H1 (cell line): Measurements from ENCODE around the gene DOCK3. TPM values are rescaled to one million over a fixed set of nuclear protein-coding genes. Genes with fewer than 3 reads are reported as not detected.

Experiments used
- CTCF ChIA-PET: fragments of 300-600 bp; sonication (Branson Sonifier 250); formaldehyde crosslinking; loops from one replicate; lab custom pipeline; 2021; ENCODE audit not compliant: partially characterized antibody; lab: Charles Lee
- POLR2A ChIA-PET: fragments of 300-600 bp; sonication (Branson Sonifier 250); formaldehyde crosslinking; loops from one replicate; lab custom pipeline; 2021; ENCODE audit warnings: inconsistent platforms; ENCODE audit not compliant: partially characterized antibody; lab: Charles Lee
- DNase-seq, 2 experiments: peaks; one replicate each; pipeline versions ENCODE4 v3.0.0 to v3.0.0-alpha.2; 2010 to 2022; ENCODE audit warnings: low spot score in 2 of 2, low read depth in 1 of 2, mixed read lengths in 1 of 2
- FAIRE-seq: peaks from 2 replicates; lab custom pipeline; 2011; peaks lifted over from hg19 to GRCh38; lab: Jason Lieb, UNC
- H2AFZ ChIP-seq: 2 replicates; pipeline ENCODE4 v1.8.1; 2012; ENCODE audit warnings: low read length, inconsistent platforms
- H2AK5ac ChIP-seq: 2 replicates; pipeline ENCODE4 v1.6.1; 2013; ENCODE audit warnings: low read depth, low read length
- H2BK120ac ChIP-seq: replicated peaks from 2 replicates; pipeline ENCODE3; 2013; ENCODE audit warnings: low read depth, low read length, inconsistent platforms
- H2BK12ac ChIP-seq: 2 replicates; pipeline ENCODE4 v1.6.1; 2013; ENCODE audit warnings: low read depth, low read length
- H2BK15ac ChIP-seq: 2 replicates; pipeline ENCODE4 v1.6.1; 2013; ENCODE audit warnings: low read length
- H2BK20ac ChIP-seq: 2 replicates; pipeline ENCODE4 v1.6.1; 2013; ENCODE audit warnings: low read length
- H2BK5ac ChIP-seq: 2 replicates; pipeline ENCODE4 v1.6.1; 2013; ENCODE audit warnings: low read depth, low read length
- H3K14ac ChIP-seq: 2 replicates; pipeline ENCODE4 v1.6.1; 2013; ENCODE audit warnings: inconsistent platforms; ENCODE audit not compliant: insufficient read length
- H3K18ac ChIP-seq: 2 replicates; pipeline ENCODE4 v1.6.1; 2013; ENCODE audit warnings: low read length; ENCODE audit errors: extremely low read depth
- H3K23ac ChIP-seq: 2 replicates; pipeline ENCODE4 v1.6.1; 2013; ENCODE audit warnings: inconsistent platforms; ENCODE audit not compliant: insufficient read length
- H3K23me2 ChIP-seq: 2 replicates; pipeline ENCODE4 v1.6.1; 2013; ENCODE audit warnings: low read depth, low read length
- H3K27ac ChIP-seq: 2 replicates; pipeline ENCODE4 v1.6.1; 2011; ENCODE audit warnings: low read depth, low read length, inconsistent platforms
- H3K27me3 ChIP-seq, 4 experiments: replicated peaks in 1 of 4; 1 replicate in 1 of 4; 2 replicates in 3 of 4; pipeline versions ENCODE4 v1.6.1 to v1.8.1; 2011 to 2013; ENCODE audit warnings: low read length in 3 of 4, mild to moderate bottlenecking in 3 of 4, inconsistent platforms in 2 of 4, mixed read lengths in 2 of 4, moderate library complexity in 1 of 4; ENCODE audit not compliant: control insufficient read depth in 3 of 4, insufficient read depth in 3 of 4; ENCODE audit errors: extremely low read depth in 1 of 4
- H3K36me3 ChIP-seq, 4 experiments: 2 replicates each; pipeline versions ENCODE4 v1.6.1 to v1.8.1; 2011 to 2013; ENCODE audit warnings: mild to moderate bottlenecking in 4 of 4, low read length in 3 of 4, moderate library complexity in 2 of 4, control low read depth in 1 of 4, inconsistent platforms in 1 of 4; ENCODE audit not compliant: insufficient read depth in 4 of 4, control insufficient read depth in 2 of 4
- H3K4ac ChIP-seq: replicated peaks from 2 replicates; pipeline ENCODE3; 2013; ENCODE audit warnings: low read length, low read depth, mixed read lengths, inconsistent platforms; ENCODE audit not compliant: insufficient read length
- H3K4me1 ChIP-seq, 4 experiments: replicated peaks in 1 of 4; 1 replicate in 1 of 4; 2 replicates in 3 of 4; pipeline versions ENCODE4 v1.6.1 to v1.8.1; 2011 to 2013; ENCODE audit warnings: low read length in 3 of 4, inconsistent platforms in 2 of 4, mixed read lengths in 1 of 4; ENCODE audit not compliant: insufficient read depth in 4 of 4, control insufficient read depth in 3 of 4
- H3K4me2 ChIP-seq, 2 experiments: 2 replicates each; pipeline versions ENCODE4 v1.6.1 to v1.8.1; 2011 to 2013; ENCODE audit warnings: low read depth in 2 of 2, low read length in 2 of 2, control low read depth in 1 of 2, inconsistent platforms in 1 of 2, mild to moderate bottlenecking in 1 of 2; ENCODE audit not compliant: insufficient read depth in 1 of 2
- H3K4me3 ChIP-seq, 4 experiments: fragments of 200-600, 300-600 bp in 1 of 4; sonication (generic), shearing (Covaris generic), sonication (Bioruptor Twin) in 1 of 4; 2 replicates each; pipeline versions ENCODE4 v1.5.1 to v1.8.1; 2011 to 2016; ENCODE audit warnings: low read length in 4 of 4, low read depth in 3 of 4, control low read depth in 2 of 4, inconsistent platforms in 2 of 4, mild to moderate bottlenecking in 2 of 4, mixed read lengths in 1 of 4, moderate library complexity in 1 of 4; ENCODE audit not compliant: insufficient read depth in 2 of 4; ENCODE audit errors: extremely low read depth in 1 of 4
- H3K56ac ChIP-seq: replicated peaks from 2 replicates; pipeline ENCODE3; 2013; ENCODE audit warnings: low read depth, mild to moderate bottlenecking, mixed read lengths, low read length, inconsistent platforms; ENCODE audit not compliant: insufficient read length
- H3K79me1 ChIP-seq: 2 replicates; pipeline ENCODE4 v1.6.1; 2013; ENCODE audit warnings: low read depth, low read length, control low read depth
- H3K79me2 ChIP-seq, 2 experiments: 2 replicates each; pipeline versions ENCODE4 v1.6.1 to v1.8.1; 2012 to 2013; ENCODE audit warnings: low read length in 2 of 2, mild to moderate bottlenecking in 2 of 2, inconsistent platforms in 1 of 2; ENCODE audit not compliant: insufficient read depth in 2 of 2, control insufficient read depth in 1 of 2
- H3K9ac ChIP-seq, 4 experiments: replicated peaks in 1 of 4; 1 replicate in 1 of 4; 2 replicates in 3 of 4; pipeline versions ENCODE4 v1.6.1 to v1.8.1; 2011 to 2013; ENCODE audit warnings: low read depth in 3 of 4, low read length in 3 of 4, control low read depth in 2 of 4, mild to moderate bottlenecking in 2 of 4, moderate library complexity in 2 of 4, inconsistent platforms in 1 of 4; ENCODE audit errors: extremely low read depth in 1 of 4
- H3K9me3 ChIP-seq, 2 experiments: 2 replicates each; pipeline versions ENCODE4 v1.6.1 to v1.8.1; 2012 to 2013; ENCODE audit warnings: mild to moderate bottlenecking in 2 of 2, moderate library complexity in 2 of 2, control low read depth in 1 of 2, inconsistent platforms in 1 of 2, low read depth in 1 of 2, low read length in 1 of 2, mixed read lengths in 1 of 2; ENCODE audit not compliant: insufficient read depth in 2 of 2
- H4K20me1 ChIP-seq, 2 experiments: replicated peaks in 1 of 2; 2 replicates each; pipeline versions ENCODE3 to v1.8.1; 2011 to 2013; ENCODE audit warnings: inconsistent platforms in 2 of 2, low read length in 2 of 2, mild to moderate bottlenecking in 1 of 2; ENCODE audit not compliant: insufficient read depth in 2 of 2, control insufficient read depth in 1 of 2
- H4K5ac ChIP-seq: 2 replicates; pipeline ENCODE4 v1.6.1; 2013; ENCODE audit warnings: low read length, low read depth, mixed read lengths, inconsistent platforms; ENCODE audit not compliant: insufficient read length
- H4K8ac ChIP-seq: 2 replicates; pipeline ENCODE4 v1.8.0; 2013; ENCODE audit warnings: mild to moderate bottlenecking, moderate library complexity, low read length, inconsistent platforms; ENCODE audit not compliant: insufficient read depth; ENCODE audit errors: extremely low read depth
- H4K91ac ChIP-seq: replicated peaks from 2 replicates; pipeline ENCODE3; 2013; ENCODE audit warnings: low read length, mixed read lengths, inconsistent platforms; ENCODE audit not compliant: insufficient read length
- CHD2 ChIP-seq: IDR thresholded peaks from 2 replicates; pipeline ENCODE4 v1.6.1; 2012; ENCODE audit warnings: low read length, improper control_type of control experiment
- JUND ChIP-seq: IDR thresholded peaks from 2 replicates; pipeline ENCODE4 v1.6.1; 2011; ENCODE audit warnings: mild to moderate bottlenecking, improper control_type of control experiment, low read length
- RAD21 ChIP-seq, 2 experiments: IDR thresholded peaks in 1 of 2; conservative IDR thresholded peaks in 1 of 2; 2 replicates each; pipeline ENCODE4 v1.6.1; 2011; ENCODE audit warnings: low read depth in 2 of 2, low read length in 2 of 2, improper control_type of control experiment in 1 of 2, inconsistent platforms in 1 of 2, mild to moderate bottlenecking in 1 of 2, moderate library complexity in 1 of 2
- RFX5 ChIP-seq: IDR thresholded peaks from 2 replicates; pipeline ENCODE4 v1.6.1; 2011; ENCODE audit warnings: low read depth, low read length, improper control_type of control experiment, borderline replicate concordance
- SIRT6 ChIP-seq: IDR thresholded peaks from one replicate; pipeline ENCODE4 v1.7.1; 2012; ENCODE audit warnings: low read length, inconsistent platforms
- SIX5 ChIP-seq: IDR thresholded peaks from 2 replicates; pipeline ENCODE4 v1.6.1; 2011; ENCODE audit warnings: mild to moderate bottlenecking, low read depth, low read length
- SP2 ChIP-seq: IDR thresholded peaks from 2 replicates; pipeline ENCODE4 v1.6.1; 2012; ENCODE audit warnings: mild to moderate bottlenecking, low read length, inconsistent platforms
- TBP ChIP-seq: IDR thresholded peaks from 2 replicates; pipeline ENCODE4 v1.6.1; 2011; ENCODE audit warnings: low read depth, low read length, improper control_type of control experiment
- YY1 ChIP-seq: IDR thresholded peaks from 2 replicates; pipeline ENCODE4 v1.6.1; 2011; ENCODE audit warnings: low read depth, mild to moderate bottlenecking, low read length
- WGBS, 2 experiments: shearing (Covaris generic) in 1 of 2; methylation state at CpG; one replicate each; pipeline versions ENCODE4 v1.1.6 to v1.1.7; 2013 to 2015; ENCODE audit warnings: low lambda C conversion rate in 2 of 2, mixed read lengths in 2 of 2, inconsistent platforms in 1 of 2, low coverage in 1 of 2, missing lambda C conversion rate in 1 of 2; ENCODE audit not compliant: insufficient replicate concordance in 2 of 2, insufficient coverage in 1 of 2, insufficient read length in 1 of 2; ENCODE audit errors: extremely low coverage in 1 of 2, missing lambda C conversion rate in 1 of 2; 5-methylcytosine and 5-hydroxymethylcytosine counted together
- polyA plus RNA-seq, 7 experiments: library from polyadenylated mRNA; depleted of rRNA in 3 of 7; stranded (reverse) in 5 of 7; unstranded in 2 of 7; fragments of >200 nt in 5 of 7; fragments of 200-250 nt in 2 of 7; gene quantifications; 1 replicate in 5 of 7; 2 replicates in 1 of 7; 4 replicates in 1 of 7; pipeline versions ENCODE4 v1.2.1 to v1.2.3, GENCODE V29; 2011 to 2013; ENCODE audit warnings: missing spikeins in 2 of 7, mixed read lengths in 2 of 7
- total RNA-seq: library from RNA; stranded (reverse); fragmentation: NEBNext Ultra II Directional; extraction: Animal tissue kit (Norgen Biotek cat#: 25700); gene quantifications from 2 replicates; pipeline ENCODE4 v1.2.1, GENCODE V29; 2021
- TF ChIP-seq, protein P1 (sequence below): IDR thresholded peaks from 2 replicates; pipeline ENCODE4 v1.6.1; 2012; ENCODE audit warnings: inconsistent platforms
- TF ChIP-seq, protein P2 (sequence below): IDR thresholded peaks from 2 replicates; pipeline ENCODE4 v1.6.1; 2012; ENCODE audit warnings: low read length, inconsistent platforms

Gene DOCK3
- total and polyA plus RNA-seq, 2 of the 8 experiments (the other 6 are each of a cell fraction or from before 2014, with no cell fraction given): 2.7 to 5.0 TPM

DNA sequence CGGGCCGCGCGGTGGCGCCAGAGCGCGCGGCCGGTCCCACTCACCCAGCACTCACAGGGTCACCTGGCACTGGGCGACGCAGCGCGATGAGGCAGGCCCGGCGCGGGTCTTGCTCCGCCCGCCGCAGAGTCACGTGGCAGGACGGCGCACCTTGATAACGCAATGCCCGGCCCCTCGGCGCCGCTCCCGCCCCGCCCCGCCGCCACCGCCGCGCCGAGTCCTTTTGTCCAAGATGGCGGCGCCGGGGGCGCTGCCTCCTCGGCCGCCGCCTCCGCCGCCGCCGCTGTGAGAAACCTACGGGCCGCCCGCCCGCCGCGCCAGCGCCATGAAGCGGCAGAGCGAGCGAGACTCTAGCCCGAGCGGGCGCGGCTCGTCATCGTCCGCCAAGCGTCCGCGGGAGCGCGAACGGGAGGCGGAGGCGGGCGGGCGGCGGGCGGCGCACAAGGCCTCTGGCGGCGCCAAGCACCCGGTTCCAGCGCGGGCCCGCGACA, 716.4 kb downstream of the DOCK3 start, which contains the start of gene RBM15B:
TSS of gene RBM15B (plus strand) at position 211 of the 491 bp plus-strand sequence. CDS start at position 326, 115 bp downstream.
- peak within 1 kb of the TSS; percentile 81 for H3K27ac ChIP-seq
- peak within 1 kb of the TSS; percentile 99 for H4K8ac ChIP-seq
- no peaks in the 10 kb centered on the region; a peak in 1 of 4 replicates for H3K9me3 ChIP-seq
- DNase-seq: peak; percentile 93 to 98
- peak within 1 kb of the TSS; percentile 81 for H4K91ac ChIP-seq
- H3K4ac ChIP-seq: peak within 1 kb of the TSS; percentile 91
- FAIRE-seq: no peak
- no peak within 1 kb of the TSS for H2AFZ ChIP-seq
- H2BK5ac ChIP-seq: peak within 1 kb of the TSS; percentile 74
- peak within 1 kb of the TSS; percentile 52 to 89 for H3K4me2 ChIP-seq
- peaks cover 32 to 75% (median 48%) of the 10 kb centered on the region in 4 experiments for H3K36me3 ChIP-seq
- POLR2A ChIA-PET: interaction anchor here (0.8 to 2.0 kb wide), 10 partner anchors 9 to 822 kb away, joined by 3 to 6 read pairs (median 3); partner anchors contain the start of genes DCAF1 and RAD54L2
- CTCF ChIA-PET: interaction anchor here (0.9 to 7.2 kb wide), 7 partner anchors 9 to 775 kb away, joined by 3 to 53 read pairs (median 6); partner anchors contain the start of gene MAPKAPK3
- H4K5ac ChIP-seq: peak within 1 kb of the TSS; percentile 57
- peak within 1 kb of the TSS; percentile 72; the same call in 1 of the 2 replicates for H3K18ac ChIP-seq
- peaks cover 4 to 30% (median 17%) of the 10 kb centered on the region in 4 experiments for H3K4me1 ChIP-seq
- H3K27me3 ChIP-seq: no peaks in the 10 kb centered on the region
- H2BK120ac ChIP-seq: no peak within 1 kb of the TSS
- peaks cover 17% of the 10 kb centered on the region for H3K79me1 ChIP-seq
- peaks cover 32 to 54% of the 10 kb centered on the region in 2 experiments for H4K20me1 ChIP-seq
- H2BK15ac ChIP-seq: no peak within 1 kb of the TSS; the same call in 1 of the 2 replicates
- no peak within 1 kb of the TSS for H2BK20ac ChIP-seq
- peak within 1 kb of the TSS; percentile 75 to 90 (median 82) for H3K4me3 ChIP-seq
- 1% methylated on average over 55 of the region's 83 CpGs; no CpG with 5 or more reads in 1 of the 2 experiments for WGBS, 2 experiments
- H3K79me2 ChIP-seq: peaks cover 29 to 62% of the 10 kb centered on the region in 2 experiments
- peaks cover 9% of the 10 kb centered on the region; the same call in 1 of the 2 replicates for H3K23me2 ChIP-seq
- H3K23ac ChIP-seq: no peak within 1 kb of the TSS
- no peak within 1 kb of the TSS for H3K14ac ChIP-seq
- H3K56ac ChIP-seq: peak within 1 kb of the TSS; percentile 70
- H2AK5ac ChIP-seq: 0 out of 2 replicates have a peak within 1 kb of the TSS, but pooled peaks have one; percentile 17
- peak within 1 kb of the TSS; percentile 89 to 100 (median 94) for H3K9ac ChIP-seq
- H2BK12ac ChIP-seq: no peak within 1 kb of the TSS
- TF ChIP-seq SIX5: no peak
- peak; percentile 43; the same call in 1 of the 2 replicates for TF ChIP-seq TBP
- peak; percentile 95 for TF ChIP-seq YY1
- TF ChIP-seq RAD21 (IDR thresholded peaks at IDR 0.05 in 1 of 2, conservative IDR thresholded peaks at IDR 0.05 in 1 of 2; ENCODE audit: low read depth in 2 of 2, low read length in 2 of 2): peak; percentile 57 to 62; a peak in 3 of 4 replicates
- no peak for TF ChIP-seq RFX5
- no peak for TF ChIP-seq SP2
- TF ChIP-seq, protein P1, sequence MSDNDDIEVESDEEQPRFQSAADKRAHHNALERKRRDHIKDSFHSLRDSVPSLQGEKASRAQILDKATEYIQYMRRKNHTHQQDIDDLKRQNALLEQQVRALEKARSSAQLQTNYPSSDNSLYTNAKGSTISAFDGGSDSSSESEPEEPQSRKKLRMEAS: peak; percentile 95
- TF ChIP-seq, protein P2, sequence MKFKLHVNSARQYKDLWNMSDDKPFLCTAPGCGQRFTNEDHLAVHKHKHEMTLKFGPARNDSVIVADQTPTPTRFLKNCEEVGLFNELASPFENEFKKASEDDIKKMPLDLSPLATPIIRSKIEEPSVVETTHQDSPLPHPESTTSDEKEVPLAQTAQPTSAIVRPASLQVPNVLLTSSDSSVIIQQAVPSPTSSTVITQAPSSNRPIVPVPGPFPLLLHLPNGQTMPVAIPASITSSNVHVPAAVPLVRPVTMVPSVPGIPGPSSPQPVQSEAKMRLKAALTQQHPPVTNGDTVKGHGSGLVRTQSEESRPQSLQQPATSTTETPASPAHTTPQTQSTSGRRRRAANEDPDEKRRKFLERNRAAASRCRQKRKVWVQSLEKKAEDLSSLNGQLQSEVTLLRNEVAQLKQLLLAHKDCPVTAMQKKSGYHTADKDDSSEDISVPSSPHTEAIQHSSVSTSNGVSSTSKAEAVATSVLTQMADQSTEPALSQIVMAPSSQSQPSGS: no peak
- TF ChIP-seq CHD2: no peak; the same call in 1 of the 2 replicates
- no peak for TF ChIP-seq SIRT6
- peak; percentile 37; the same call in 1 of the 2 replicates for TF ChIP-seq JUND
